ENCODE results near the gene PXK. TPM values are rescaled to one million over a fixed set of nuclear protein-coding genes. Genes with fewer than 3 reads are reported as not detected.

The PXK gene
- total and polyA plus RNA-seq, 2 donors (not counting 1 experiment from before 2014, with no cell fraction given): 54.6 to 65.2 TPM

- DNase-seq (ENCODE audit: low read depth in 2 of 2): peak; percentile 69 to 79
- peaks cover 39% of the 10 kb centered on the region for H3K79me2 ChIP-seq (ENCODE audit: control insufficient read depth, insufficient read depth, low read length)
Measured at GRCh38 chr3:58307639-58308215, 25.0 kb upstream of the PXK start.

DNA sequence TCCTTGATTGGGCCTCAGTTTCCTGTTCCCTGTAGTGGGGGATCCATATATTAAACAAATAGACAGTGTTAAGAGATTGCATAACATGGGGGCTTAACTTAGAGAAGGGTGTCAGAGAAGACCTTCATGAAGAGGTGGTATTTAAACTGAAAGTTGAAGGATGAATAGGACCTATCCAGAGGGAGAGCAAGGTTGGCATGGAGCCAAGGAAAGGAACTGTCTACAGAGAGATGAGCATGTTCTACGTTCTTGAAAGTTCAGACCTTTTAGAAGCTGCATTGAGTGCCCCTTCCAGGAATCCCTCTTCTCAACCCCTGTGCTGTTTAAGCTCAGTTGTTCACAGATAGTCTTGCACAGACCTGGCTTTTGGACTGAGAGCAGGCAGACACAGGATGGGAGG lies 24.0 kb upstream of the PXK start:
- Histone ChIP-seq H3K79me2 (ENCODE audit: control insufficient read depth, insufficient read depth, low read length) (peaks cover 39% of the 10 kb centered on the region), H3K4me3 (replicated peaks in 1 of 4; ENCODE audit: control extremely low read depth in 1 of 4, insufficient read depth in 1 of 4, low read depth in 3 of 4, low read length in 4 of 4) (no peak overlapping the region), H3K27me3 (ENCODE audit: control insufficient read depth, insufficient read depth, low read length) (no peaks in the 10 kb centered on the region), H3K9me3 (ENCODE audit: control insufficient read depth, insufficient read depth, low read depth, low read length) (no peaks in the 10 kb centered on the region), H2AFZ (ENCODE audit: low read length) (no peak overlapping the region), H3K4me1 (ENCODE audit: control insufficient read depth, extremely low read depth, insufficient read depth, low read length) (peaks cover 6% of the 10 kb centered on the region), H3K4me2 (ENCODE audit: extremely low read depth, insufficient read depth, low read length) (peak overlapping the region; percentile 67), H4K20me1 (ENCODE audit: control insufficient read depth, extremely low read depth, insufficient read depth, low read length) (no peaks in the 10 kb centered on the region), H3K36me3 (ENCODE audit: control insufficient read depth, insufficient read depth, low read length) (peaks cover 10% of the 10 kb centered on the region), H3K27ac (ENCODE audit: insufficient read depth, low read length) (no peak overlapping the region), H3K9ac (ENCODE audit: insufficient read depth, low read length) (no peak overlapping the region)
- no peak for TF ChIP-seq CTCF (conservative IDR thresholded peaks at IDR 0.05 in 1 of 2, IDR thresholded peaks at IDR 0.05 in 1 of 2; ENCODE audit: low read depth in 1 of 2, low read length in 2 of 2)
- DNase-seq (ENCODE audit: low read depth in 2 of 2): no peak

More at GRCh38 chr3:58307639-58308215, 25.0 kb upstream of the PXK start:
- H2AFZ ChIP-seq (ENCODE audit: low read length): no peak overlapping the region
- peak overlapping the region; percentile 67 for H3K4me2 ChIP-seq (ENCODE audit: extremely low read depth, insufficient read depth, low read length)
- peaks cover 6% of the 10 kb centered on the region for H3K4me1 ChIP-seq (ENCODE audit: control insufficient read depth, extremely low read depth, insufficient read depth, low read length)
- peaks cover 8% of the 10 kb centered on the region for H3K36me3 ChIP-seq (ENCODE audit: control insufficient read depth, insufficient read depth, low read length)
- TF ChIP-seq EZH2 (IDR thresholded peaks at IDR 0.05; ENCODE audit: low read length, missing control alignments): no peak
- peak; percentile 42 to 53 for TF ChIP-seq CTCF (conservative IDR thresholded peaks at IDR 0.05 in 1 of 2, IDR thresholded peaks at IDR 0.05 in 1 of 2; ENCODE audit: low read depth in 1 of 2, low read length in 2 of 2)
- H3K9ac ChIP-seq (ENCODE audit: insufficient read depth, low read length): peak overlapping the region; percentile 100
- H3K4me3 ChIP-seq (replicated peaks in 1 of 4; ENCODE audit: control extremely low read depth in 1 of 4, insufficient read depth in 1 of 4, low read depth in 3 of 4, low read length in 4 of 4): peak overlapping the region; percentile 78 to 99 (median 98)
- no peaks in the 10 kb centered on the region for H3K27me3 ChIP-seq (ENCODE audit: control insufficient read depth, insufficient read depth, low read length)
- no peaks in the 10 kb centered on the region for H4K20me1 ChIP-seq (ENCODE audit: control insufficient read depth, extremely low read depth, insufficient read depth, low read length)
- H3K9me3 ChIP-seq (ENCODE audit: control insufficient read depth, insufficient read depth, low read depth, low read length): no peaks in the 10 kb centered on the region
- peak overlapping the region; percentile 99 for H3K27ac ChIP-seq (ENCODE audit: insufficient read depth, low read length)

GRCh38 chr3:58317811-58318210 lies 14.9 kb upstream of the PXK start:
- H4K20me1 ChIP-seq (ENCODE audit: control insufficient read depth, extremely low read depth, insufficient read depth, low read length): no peaks in the 10 kb centered on the region
- TF ChIP-seq EZH2 (IDR thresholded peaks at IDR 0.05; ENCODE audit: low read length, missing control alignments) (no peak), CTCF (conservative IDR thresholded peaks at IDR 0.05 in 1 of 2, IDR thresholded peaks at IDR 0.05 in 1 of 2; ENCODE audit: low read depth in 1 of 2, low read length in 2 of 2) (no peak)
- no peak overlapping the region for H3K9ac ChIP-seq (ENCODE audit: insufficient read depth, low read length)
- no peaks in the 10 kb centered on the region for H3K4me1 ChIP-seq (ENCODE audit: control insufficient read depth, extremely low read depth, insufficient read depth, low read length)
- no peak overlapping the region for H3K4me2 ChIP-seq (ENCODE audit: extremely low read depth, insufficient read depth, low read length)
- DNase-seq (ENCODE audit: low read depth in 2 of 2): no peak
- no peaks in the 10 kb centered on the region for H3K27me3 ChIP-seq (ENCODE audit: control insufficient read depth, insufficient read depth, low read length)
- no peak overlapping the region for H3K27ac ChIP-seq (ENCODE audit: insufficient read depth, low read length)
- H3K9me3 ChIP-seq (ENCODE audit: control insufficient read depth, insufficient read depth, low read depth, low read length): no peaks in the 10 kb centered on the region
- H3K79me2 ChIP-seq (ENCODE audit: control insufficient read depth, insufficient read depth, low read length): no peaks in the 10 kb centered on the region
- no peak overlapping the region for H3K4me3 ChIP-seq (replicated peaks in 1 of 4; ENCODE audit: control extremely low read depth in 1 of 4, insufficient read depth in 1 of 4, low read depth in 3 of 4, low read length in 4 of 4)
- peaks cover 5% of the 10 kb centered on the region for H3K36me3 ChIP-seq (ENCODE audit: control insufficient read depth, insufficient read depth, low read length)
- no peak overlapping the region for H2AFZ ChIP-seq (ENCODE audit: low read length)

Measured in fibroblast of lung (primary cell).